Umbilical cord (tissue), 2 donors: ENCODE results near the gene HMCN1. TPM values are rescaled to one million over a fixed set of nuclear protein-coding genes. Genes with fewer than 3 reads are reported as not detected.
A peak's percentile ranks its signal among the peaks of the same experiment; 100 is the strongest.

Source experiments
- DNase-seq: peaks from one replicate; pipeline ENCODE4 v3.0.0-alpha.2; 2015; ENCODE audit warnings: low spot score
- total RNA-seq: library from RNA; depleted of rRNA; stranded (reverse); fragments of >200 nt; gene quantifications from one replicate; pipeline ENCODE4 v1.2.3, GENCODE V29; 2014; ENCODE audit warnings: low replicate concordance; ENCODE audit not compliant: insufficient read depth

HMCN1 gene
- total RNA-seq, 1 donor from 2014 or later, result 29.6 TPM

DNA sequence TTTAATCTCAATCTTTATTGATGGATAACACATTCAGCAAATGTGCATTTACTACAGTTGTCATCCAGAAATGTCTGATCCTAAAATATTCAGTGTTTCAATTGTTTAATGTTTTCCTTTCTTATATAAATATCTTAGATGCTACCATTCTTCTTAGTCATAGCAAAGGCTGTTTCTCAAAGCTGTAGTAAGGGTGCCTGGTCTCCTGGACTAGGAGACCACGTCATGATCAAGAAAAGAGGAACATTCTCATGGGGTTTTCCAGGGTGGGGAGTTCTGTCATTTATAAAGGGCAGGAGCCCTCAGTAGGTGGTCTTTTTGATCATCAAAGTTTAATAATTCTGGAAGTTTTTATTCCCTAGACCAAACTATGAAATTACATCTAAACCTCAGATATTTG, 292.8 kb downstream of the HMCN1 start:
- no peak for DNase-seq

- DNase-seq, result no peak
Observed at GRCh38 chr1:186027621-186028020, 293.4 kb downstream of the HMCN1 start.

- no peak for DNase-seq
Observed at GRCh38 chr1:186030453-186030852, 296.3 kb downstream of the HMCN1 start.

- peak; percentile 27 for DNase-seq
Observed at GRCh38 chr1:186033847-186034271, 299.7 kb downstream of the HMCN1 start.

DNA sequence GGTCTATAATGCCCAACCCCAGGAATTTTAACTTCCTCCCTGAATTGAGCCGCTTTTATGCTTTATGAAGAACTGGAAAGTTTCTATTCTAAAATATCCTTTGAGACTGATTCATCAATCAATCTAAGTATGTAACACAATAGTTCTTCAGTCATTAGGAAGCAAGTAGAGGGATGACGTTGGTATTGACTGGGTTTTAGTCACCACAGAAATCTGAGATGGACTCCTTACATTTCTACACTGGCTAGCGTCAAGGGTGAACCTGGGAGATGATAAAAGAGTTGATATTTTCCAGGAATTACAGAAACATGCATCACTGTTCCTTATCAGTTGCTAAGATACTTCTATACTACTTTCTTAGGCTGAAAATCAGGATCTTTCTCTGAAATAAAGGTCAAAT, 308.0 kb downstream of the HMCN1 start:
- no peak for DNase-seq

GRCh38 chr1:186043296-186043695, 309.1 kb downstream of the HMCN1 start:
- no peak for DNase-seq

GRCh38 chr1:186044079-186044685, 310.0 kb downstream of the HMCN1 start:
- DNase-seq, result no peak

DNA sequence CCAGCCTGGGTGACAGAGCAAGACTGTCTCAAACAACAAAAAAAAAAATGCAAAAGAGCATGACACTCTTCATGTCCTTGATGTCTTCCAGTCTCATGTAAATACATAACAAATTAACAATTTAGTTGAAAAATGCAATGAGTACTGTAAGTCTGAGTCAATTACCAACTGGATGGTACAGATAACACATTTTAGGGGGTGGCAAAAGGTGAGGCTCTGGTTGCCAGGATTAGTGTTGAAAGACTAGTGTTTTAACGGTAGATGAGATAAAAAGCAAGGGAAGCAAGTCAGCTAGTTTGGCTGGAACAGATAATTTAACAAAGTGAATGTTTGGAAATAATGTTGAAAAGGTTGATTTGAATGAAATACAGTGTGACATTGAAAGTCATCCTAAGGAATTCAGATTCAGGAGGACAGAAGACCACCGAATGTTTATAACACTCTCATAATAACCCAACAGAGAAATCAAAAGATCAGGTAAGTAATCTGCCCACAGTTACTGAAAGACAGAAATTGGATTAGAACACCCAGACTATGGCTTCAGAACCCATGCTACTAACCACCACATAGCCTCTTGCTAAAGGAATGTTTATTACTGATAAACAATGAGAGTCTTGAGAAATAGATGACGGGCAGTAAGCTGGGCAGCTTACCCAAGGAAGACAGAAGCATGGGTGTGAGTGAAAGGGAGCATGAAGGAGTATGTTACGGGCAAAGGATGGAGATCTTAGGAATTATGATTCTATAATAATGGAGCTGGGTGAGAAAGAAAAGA, 312.4 kb downstream of the HMCN1 start:
- no peak for DNase-seq

DNA sequence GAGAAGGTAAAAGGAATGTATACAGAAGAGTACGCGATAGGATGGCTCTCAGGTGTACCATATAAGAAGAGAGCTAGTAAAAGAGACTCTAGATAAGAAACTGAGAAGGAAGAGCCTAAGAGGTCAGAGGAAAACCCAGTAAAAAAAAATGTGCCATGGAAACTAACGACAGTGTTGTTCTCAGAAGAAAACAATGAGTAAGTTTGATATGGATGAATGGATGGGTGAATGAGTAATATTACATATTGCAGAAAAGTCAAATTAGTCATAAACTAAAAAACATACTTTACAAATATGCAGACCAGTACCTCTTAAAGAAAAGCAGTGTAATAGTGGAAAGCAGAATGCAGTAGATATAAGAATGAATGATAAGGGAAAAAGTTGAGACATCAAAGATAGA, 316.2 kb downstream of the HMCN1 start:
- DNase-seq, result no peak

- no peak for DNase-seq
Observed at GRCh38 chr1:186054003-186054402, 319.8 kb downstream of the HMCN1 start.

GRCh38 chr1:186054932-186055331, 320.7 kb downstream of the HMCN1 start:
- DNase-seq, result no peak

DNA sequence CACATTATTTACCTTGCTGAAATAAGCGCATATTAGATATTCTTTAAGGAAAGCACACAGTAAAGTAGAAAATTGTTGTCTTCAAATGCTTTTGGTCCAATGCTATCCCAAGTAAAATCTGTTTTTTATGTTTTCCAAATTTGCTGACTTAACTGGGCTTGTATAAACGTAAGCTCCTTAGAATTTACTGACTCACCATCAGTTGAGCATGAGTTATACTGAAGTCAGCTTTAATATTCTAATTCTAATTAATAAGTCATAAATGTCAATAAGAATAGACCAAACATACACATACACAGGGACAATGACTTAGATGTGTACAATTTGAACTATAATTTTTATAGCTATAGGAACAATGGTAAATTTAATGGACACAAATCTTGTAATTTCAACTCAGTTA, 321.7 kb downstream of the HMCN1 start:
- DNase-seq, result no peak

DNA sequence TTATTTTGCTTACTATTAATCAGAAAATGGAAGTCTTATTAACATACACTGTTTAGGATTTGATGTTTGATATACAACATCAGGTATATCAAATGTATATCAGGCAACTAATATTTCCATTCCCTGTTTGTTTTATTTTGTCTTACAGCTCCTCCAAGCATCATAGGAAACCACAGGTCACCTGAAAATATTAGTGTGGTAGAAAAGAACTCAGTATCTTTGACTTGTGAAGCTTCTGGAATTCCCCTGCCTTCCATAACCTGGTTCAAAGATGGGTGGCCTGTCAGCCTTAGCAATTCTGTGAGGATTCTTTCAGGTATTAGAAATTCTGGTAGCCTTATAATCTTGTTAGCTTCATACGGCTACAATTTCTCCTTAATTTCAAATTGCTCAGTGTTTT, 322.9 kb downstream of the HMCN1 start:
- no peak for DNase-seq

DNA sequence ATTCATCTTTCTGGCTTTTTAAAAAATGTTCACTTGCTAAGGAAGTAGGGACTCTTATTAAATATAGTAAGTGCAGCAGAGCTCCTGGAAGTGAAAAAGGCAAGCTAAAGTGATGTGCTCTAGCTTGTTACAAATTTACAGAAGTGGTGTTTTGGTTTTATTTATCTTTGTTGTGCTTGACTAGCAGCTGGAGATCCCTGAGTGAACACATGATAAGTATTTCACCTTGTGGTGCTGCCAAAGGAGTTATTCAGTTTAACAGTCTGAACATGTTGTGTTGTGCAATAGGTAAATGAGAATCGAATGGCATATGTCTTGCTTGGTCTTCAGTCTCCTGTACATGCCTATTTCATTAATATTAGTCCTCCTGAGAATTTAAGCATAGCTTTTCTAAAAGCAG, 325.1 kb downstream of the HMCN1 start:
- peak; percentile 6 for DNase-seq

GRCh38 chr1:186059752-186060151, 325.6 kb downstream of the HMCN1 start:
- DNase-seq, result peak; percentile 7

DNA sequence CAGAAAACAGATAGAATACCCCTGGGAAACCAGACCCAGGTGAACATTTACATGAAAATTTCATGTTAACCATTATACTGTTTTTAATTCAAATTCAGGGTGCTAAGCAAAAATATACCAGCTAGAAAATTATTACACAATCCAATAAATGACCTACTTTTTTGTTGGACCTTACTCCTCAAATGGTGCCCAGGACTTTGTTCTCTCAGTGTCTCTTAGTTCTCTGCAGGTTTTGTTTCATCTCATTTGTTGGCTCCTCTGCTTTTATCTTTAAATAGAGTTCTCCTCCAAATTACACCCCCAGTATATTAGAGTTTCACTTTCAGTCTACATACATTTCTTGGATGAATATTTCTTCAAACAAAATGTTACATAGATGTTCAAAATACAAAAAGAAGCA, 326.0 kb downstream of the HMCN1 start:
- no peak for DNase-seq

- DNase-seq, result no peak
Observed at GRCh38 chr1:186063091-186063657, 329.0 kb downstream of the HMCN1 start.

GRCh38 chr1:186066411-186066810, 332.2 kb downstream of the HMCN1 start:
- DNase-seq, result no peak

- DNase-seq, result no peak
Observed at GRCh38 chr1:186073697-186074096, 339.5 kb downstream of the HMCN1 start.

GRCh38 chr1:186076006-186076405, 341.8 kb downstream of the HMCN1 start:
- DNase-seq, result no peak

DNA sequence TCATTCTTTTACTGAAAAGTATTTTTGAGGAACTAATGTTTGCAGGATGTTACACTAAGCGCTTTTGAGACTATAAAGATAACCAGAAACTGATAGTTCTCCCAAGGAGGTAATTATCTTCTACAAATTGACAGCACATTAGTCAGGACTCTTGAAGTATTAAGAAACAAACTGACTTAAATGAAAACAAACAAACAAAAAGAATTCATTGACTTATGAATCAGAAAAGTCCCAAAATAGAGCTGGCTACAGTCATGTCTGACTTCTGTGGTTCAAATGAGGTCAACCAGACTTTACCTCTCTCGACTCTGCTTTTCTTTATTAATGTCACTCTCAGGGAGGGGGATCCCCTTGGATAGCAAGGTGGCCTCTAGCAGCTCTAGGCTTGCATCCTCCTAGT, 344.1 kb downstream of the HMCN1 start:
- no peak for DNase-seq

GRCh38 chr1:186079084-186079684, 345.0 kb downstream of the HMCN1 start:
- no peak for DNase-seq
